Caco-2 (cell line): ENCODE measurements around the gene VPS52. TPM values are rescaled to one million over a fixed set of nuclear protein-coding genes. Genes with fewer than 3 reads are reported as not detected.

ENCODE experiments used
- BruUV-seq: library from RNA; stranded (reverse); fragments of 400-500 nt; replicated peaks from 2 replicates; lab custom pipeline; 2021; lab: Mats Ljungman, UMichigan
- CTCF ChIA-PET: fragments of 300-600 bp; sonication (Branson Sonifier 250); formaldehyde crosslinking; loops from one replicate; lab custom pipeline; 2022; ENCODE audit warnings: antibody characterized with exemption; lab: Charles Lee
- POLR2A ChIA-PET: fragments of 300-600 bp; sonication (Branson Sonifier 250); formaldehyde crosslinking; loops from one replicate; lab custom pipeline; 2022; ENCODE audit warnings: antibody characterized with exemption; lab: Charles Lee
- DNase-seq, 2 experiments: peaks; one replicate each; pipeline versions ENCODE4 v3.0.0 to v3.0.0-alpha.2; 2020 to 2022
- H3K27me3 ChIP-seq: replicated peaks from 2 replicates; pipeline ENCODE4 v1.6.0; 2011; ENCODE audit warnings: low read length; ENCODE audit not compliant: control insufficient read depth, insufficient read depth
- H3K36me3 ChIP-seq: 2 replicates; pipeline ENCODE4 v1.5.1; 2011; ENCODE audit warnings: low read length; ENCODE audit not compliant: control insufficient read depth, insufficient read depth
- H3K4me1 ChIP-seq: fragments of 250-450 bp; sonication (Bioruptor Pico); 2 replicates; pipeline ENCODE4 v1.5.1; 2020; ENCODE audit warnings: mild to moderate bottlenecking
- H3K4me3 ChIP-seq: 2 replicates; pipeline ENCODE4 v1.5.1; 2011; ENCODE audit warnings: low read depth, mild to moderate bottlenecking, control low read depth, low read length
- H3K9me3 ChIP-seq: fragments of 250-450 bp; sonication (Bioruptor Pico); 2 replicates; pipeline ENCODE4 v1.5.1; 2020; ENCODE audit warnings: mild to moderate bottlenecking, moderate library complexity
- H3K27ac Mint-ChIP-seq: one replicate; pipeline ENCODE4 v1.8.0; 2022; ENCODE audit warnings: mixed read lengths; ENCODE audit not compliant: unreplicated experiment
- H3K27me3 Mint-ChIP-seq: one replicate; pipeline ENCODE4 v1.8.0; 2022; ENCODE audit warnings: mixed read lengths; ENCODE audit not compliant: insufficient read depth, unreplicated experiment
- H3K36me3 Mint-ChIP-seq: one replicate; pipeline ENCODE4 v1.8.0; 2022; ENCODE audit warnings: mild to moderate bottlenecking, mixed read lengths; ENCODE audit not compliant: insufficient read depth, unreplicated experiment
- H3K4me1 Mint-ChIP-seq: one replicate; pipeline ENCODE4 v1.8.0; 2022; ENCODE audit warnings: low read depth, mixed read lengths; ENCODE audit not compliant: unreplicated experiment
- H3K4me3 Mint-ChIP-seq: one replicate; pipeline ENCODE4 v1.8.0; 2022; ENCODE audit warnings: mild to moderate bottlenecking, moderate library complexity, mixed read lengths; ENCODE audit not compliant: unreplicated experiment
- H3K9me3 Mint-ChIP-seq: one replicate; pipeline ENCODE4 v1.8.0; 2022; ENCODE audit warnings: mixed read lengths; ENCODE audit not compliant: unreplicated experiment
- intact Hi-C: fragments of 100-400 bp; cut with micrococcal nuclease; formaldehyde crosslinking; loops from one replicate; pipeline ENCODE4 v1.10.0; 2022; ENCODE audit not compliant: unreplicated experiment
- total RNA-seq: library from RNA; stranded (reverse); gene quantifications from 2 replicates; pipeline ENCODE4 v1.2.3, GENCODE V29; 2022
- TF ChIP-seq, protein P1 (sequence below), 2 experiments: fragments of 200-600 bp in 1 of 2; IDR thresholded peaks; 1 replicate in 1 of 2; 2 replicates in 1 of 2; pipeline versions ENCODE4 v1.5.1 to v1.8.0; 2011 to 2022; ENCODE audit warnings: antibody characterized with exemption in 1 of 2, control low read depth in 1 of 2, inconsistent platforms in 1 of 2, low read depth in 1 of 2, low read length in 1 of 2, mild to moderate bottlenecking in 1 of 2, moderate library complexity in 1 of 2; ENCODE audit not compliant: insufficient read depth in 1 of 2, severe bottlenecking in 1 of 2, unreplicated experiment in 1 of 2

VPS52 gene
- total RNA-seq, 1 experiment from 2014 or later = 55.6 TPM

DNA sequence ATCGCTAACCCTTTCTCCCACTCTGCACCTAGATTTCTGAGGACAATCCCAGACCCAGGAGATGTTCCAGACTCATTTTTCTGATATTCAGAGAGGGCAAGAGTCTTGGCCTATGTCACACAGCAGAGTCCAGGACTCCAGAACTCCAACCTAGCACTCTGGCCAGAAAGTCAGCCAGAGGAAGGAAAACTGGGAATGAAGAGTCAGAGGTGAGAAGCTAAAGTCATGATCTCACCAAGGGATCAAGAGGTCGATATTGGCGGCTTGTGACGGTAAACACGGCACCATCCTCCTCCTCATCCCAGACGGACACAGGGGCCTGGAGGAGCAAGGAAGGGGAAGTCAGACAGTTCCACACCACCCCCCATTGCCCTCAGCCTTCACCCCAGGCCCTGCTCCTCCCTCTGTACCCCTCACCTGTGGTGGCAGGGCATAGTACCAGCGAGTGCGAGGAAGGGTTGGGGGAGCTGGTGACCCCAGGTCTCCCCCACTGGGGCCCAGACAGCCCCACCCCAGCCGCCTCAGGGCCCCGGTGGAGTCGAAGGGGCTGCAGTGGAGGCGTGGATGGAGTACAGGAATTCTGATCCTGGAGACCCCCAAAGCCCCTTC is 25.2 kb upstream of the VPS52 start:
- TSS peak; percentile 42 for BruUV-seq
- H3K9me3 ChIP-seq = no peaks in the 10 kb centered on the region
- CTCF ChIA-PET = interaction anchor here (1.3 to 1.4 kb wide), 2 partner anchors 18 to 129 kb away, joined by 3 to 7 read pairs; no protein-coding TSS in a partner anchor
- intact Hi-C loops = loop anchor here (1.0 to 5.0 kb wide), 2 partner anchors 8 to 130 kb away; partner anchors contain the start of genes PFDN6 and WDR46
- no peaks in the 10 kb centered on the region for H3K27me3 Mint-ChIP-seq
- POLR2A ChIA-PET = interaction anchor here (0.5 to 1.6 kb wide), 4 partner anchors 15 to 77 kb away, joined by 3 to 9 read pairs (median 7); partner anchors contain the start of genes RPS18 and VPS52
- TF ChIP-seq, protein P1, sequence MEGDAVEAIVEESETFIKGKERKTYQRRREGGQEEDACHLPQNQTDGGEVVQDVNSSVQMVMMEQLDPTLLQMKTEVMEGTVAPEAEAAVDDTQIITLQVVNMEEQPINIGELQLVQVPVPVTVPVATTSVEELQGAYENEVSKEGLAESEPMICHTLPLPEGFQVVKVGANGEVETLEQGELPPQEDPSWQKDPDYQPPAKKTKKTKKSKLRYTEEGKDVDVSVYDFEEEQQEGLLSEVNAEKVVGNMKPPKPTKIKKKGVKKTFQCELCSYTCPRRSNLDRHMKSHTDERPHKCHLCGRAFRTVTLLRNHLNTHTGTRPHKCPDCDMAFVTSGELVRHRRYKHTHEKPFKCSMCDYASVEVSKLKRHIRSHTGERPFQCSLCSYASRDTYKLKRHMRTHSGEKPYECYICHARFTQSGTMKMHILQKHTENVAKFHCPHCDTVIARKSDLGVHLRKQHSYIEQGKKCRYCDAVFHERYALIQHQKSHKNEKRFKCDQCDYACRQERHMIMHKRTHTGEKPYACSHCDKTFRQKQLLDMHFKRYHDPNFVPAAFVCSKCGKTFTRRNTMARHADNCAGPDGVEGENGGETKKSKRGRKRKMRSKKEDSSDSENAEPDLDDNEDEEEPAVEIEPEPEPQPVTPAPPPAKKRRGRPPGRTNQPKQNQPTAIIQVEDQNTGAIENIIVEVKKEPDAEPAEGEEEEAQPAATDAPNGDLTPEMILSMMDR (IDR thresholded peaks at IDR 0.05; ENCODE audit: insufficient read depth in 1 of 2, low read depth in 1 of 2, low read length in 1 of 2, severe bottlenecking in 1 of 2, unreplicated experiment in 1 of 2) = no peak
- H3K4me1 Mint-ChIP-seq = peaks cover 13% of the 10 kb centered on the region
- H3K9me3 Mint-ChIP-seq = no peaks in the 10 kb centered on the region
- H3K4me1 ChIP-seq = peaks cover 13% of the 10 kb centered on the region
- H3K4me3 ChIP-seq = peak overlapping the region; percentile 90
- peak overlapping the region; percentile 98 for H3K27ac Mint-ChIP-seq
- DNase-seq = no peak
- peaks cover 65% of the 10 kb centered on the region for H3K36me3 Mint-ChIP-seq
- H3K36me3 ChIP-seq = peaks cover 2% of the 10 kb centered on the region
- peak overlapping the region; percentile 95 for H3K4me3 Mint-ChIP-seq
- no peaks in the 10 kb centered on the region for H3K27me3 ChIP-seq

DNA sequence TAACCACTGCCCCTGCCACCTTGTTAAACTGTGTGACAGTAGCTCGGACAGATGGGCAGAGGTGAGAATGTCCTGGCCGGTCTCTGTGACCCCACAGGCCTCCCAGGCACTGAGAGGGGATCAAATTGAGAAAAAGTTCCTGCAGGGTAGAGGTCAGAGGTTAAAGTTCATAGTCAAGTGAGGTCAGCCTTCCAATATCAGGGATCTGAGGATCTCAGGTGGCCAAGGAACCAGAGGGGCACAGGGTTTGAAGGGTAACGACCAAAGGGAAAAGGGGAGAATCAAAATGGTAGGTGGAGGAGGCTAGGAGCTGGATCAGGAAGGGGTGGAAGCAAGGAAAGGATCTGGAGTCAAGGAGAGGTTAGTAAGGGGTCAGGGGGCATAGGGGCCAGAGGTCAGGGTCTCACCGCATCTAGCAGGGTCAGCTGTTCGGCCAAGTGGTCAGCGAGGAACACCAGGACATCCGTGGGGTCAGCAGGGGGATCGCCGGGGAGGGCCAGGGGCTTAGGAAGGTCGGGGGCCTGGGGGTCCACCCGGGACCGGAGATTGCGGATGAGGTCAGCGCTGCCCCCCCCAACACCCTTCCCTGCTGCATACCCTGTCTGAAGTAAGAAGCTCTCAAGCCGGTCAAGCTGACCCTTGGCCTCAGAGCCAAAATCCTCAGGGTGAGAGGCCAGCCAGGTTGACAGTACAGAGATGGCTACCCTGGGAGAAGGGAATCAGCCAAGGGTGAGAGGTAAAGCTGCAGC is 24.1 kb upstream of the VPS52 start:
- POLR2A ChIA-PET = no interaction called here
- peaks cover 19% of the 10 kb centered on the region for H3K4me1 Mint-ChIP-seq
- H3K27me3 Mint-ChIP-seq = no peaks in the 10 kb centered on the region
- DNase-seq = no peak
- H3K9me3 Mint-ChIP-seq = no peaks in the 10 kb centered on the region
- CTCF ChIA-PET = no interaction called here
- Histone ChIP-seq H3K9me3 (no peaks in the 10 kb centered on the region), H3K27me3 (no peaks in the 10 kb centered on the region), H3K36me3 (peaks cover 2% of the 10 kb centered on the region), H3K4me1 (peaks cover 13% of the 10 kb centered on the region), H3K4me3 (no peak overlapping the region)
- H3K4me3 Mint-ChIP-seq = peak overlapping the region; percentile 95
- H3K36me3 Mint-ChIP-seq = peaks cover 67% of the 10 kb centered on the region
- TF ChIP-seq, protein P1 (IDR thresholded peaks at IDR 0.05; ENCODE audit: insufficient read depth in 1 of 2, low read depth in 1 of 2, low read length in 1 of 2, severe bottlenecking in 1 of 2, unreplicated experiment in 1 of 2) = no peak
- intact Hi-C loops = loop anchor here (5.0 kb wide), 1 partner anchor 132 kb away; no protein-coding TSS in a partner anchor
- H3K27ac Mint-ChIP-seq = no peak overlapping the region
- no TSS peak for BruUV-seq

DNA sequence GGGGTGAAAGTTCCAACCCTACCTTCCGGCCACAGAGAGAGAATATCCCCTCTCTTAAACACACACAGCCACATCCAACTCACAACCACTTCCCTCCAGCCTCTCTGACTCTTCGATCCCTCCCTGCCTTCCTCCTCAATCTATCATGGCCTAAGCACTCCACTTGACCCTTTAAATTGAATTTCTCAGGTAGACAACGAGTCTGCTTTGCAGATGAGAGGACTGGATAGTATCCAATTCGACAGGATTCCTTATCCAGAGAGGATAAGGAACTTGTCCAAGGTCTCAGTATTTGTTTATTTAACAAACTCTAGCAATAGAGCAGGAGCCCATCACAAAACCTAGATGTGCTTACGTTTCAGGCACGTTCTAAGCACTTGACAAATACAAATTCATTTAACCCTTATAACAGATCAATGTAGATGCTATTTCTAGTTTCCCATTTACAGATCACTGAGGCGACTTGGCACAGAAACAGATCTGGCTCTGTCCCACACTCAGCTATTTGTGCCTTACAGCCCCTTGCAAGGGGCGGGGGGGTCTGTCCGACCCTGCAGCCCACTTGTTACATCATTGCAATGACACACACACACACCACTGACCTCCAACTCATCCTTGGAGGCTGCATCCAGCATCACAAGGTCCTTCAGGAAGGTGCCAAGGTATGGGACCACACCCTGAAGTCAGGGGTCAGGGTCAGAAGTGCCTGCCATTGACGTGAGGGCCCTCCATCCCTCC is 22.6 kb upstream of the VPS52 start:
- TF ChIP-seq, protein P1 (IDR thresholded peaks at IDR 0.05; ENCODE audit: insufficient read depth in 1 of 2, low read depth in 1 of 2, low read length in 1 of 2, severe bottlenecking in 1 of 2, unreplicated experiment in 1 of 2) = no peak
- H3K27ac Mint-ChIP-seq = no peak overlapping the region
- BruUV-seq = no TSS peak
- no peaks in the 10 kb centered on the region for H3K9me3 Mint-ChIP-seq
- Histone ChIP-seq H3K4me1 (peaks cover 20% of the 10 kb centered on the region), H3K27me3 (no peaks in the 10 kb centered on the region), H3K4me3 (no peak overlapping the region), H3K9me3 (no peaks in the 10 kb centered on the region), H3K36me3 (peaks cover 2% of the 10 kb centered on the region)
- H3K4me3 Mint-ChIP-seq = no peak overlapping the region
- DNase-seq = no peak
- peaks cover 26% of the 10 kb centered on the region for H3K4me1 Mint-ChIP-seq
- ChIA-PET POLR2A (no interaction called here), CTCF (interaction anchor here (0.6 kb wide), 1 partner anchor 668 kb away, joined by 4 read pairs; no protein-coding TSS in a partner anchor)
- H3K36me3 Mint-ChIP-seq = peaks cover 57% of the 10 kb centered on the region
- intact Hi-C loops = no loop called here
- no peaks in the 10 kb centered on the region for H3K27me3 Mint-ChIP-seq
